A549 (cell line): Measurements from ENCODE around the gene OSR1. TPM values are rescaled to one million over a fixed set of nuclear protein-coding genes. Genes with fewer than 3 reads are reported as not detected.
"Not testable (repeated sequence)": the region's sequence is repeated elsewhere in the genome, so short reads cannot be mapped to it uniquely, and the experiment has no call there.

Source experiments
- ATAC-seq, 2 experiments: fragments of 200-7000 bp in 1 of 2; fragments of >200 bp in 1 of 2; cut with Nextera tagmentation in 1 of 2; cut with Tn5 transposase in 1 of 2; 3 replicates each; pipeline versions ENCODE4 v1.8.0 to v1.9.1; 2018 to 2020; ENCODE audit warnings: mild to moderate bottlenecking in 1 of 2, moderate library complexity in 1 of 2
- CTCF ChIA-PET: fragments of 300-600 bp; sonication (Branson Sonifier 250); formaldehyde crosslinking; extraction: SDS; loops from one replicate; lab custom pipeline; 2021; ENCODE audit warnings: antibody characterized with exemption, inconsistent platforms; lab: Yijun Ruan, JAX
- POLR2A ChIA-PET: fragments of 350-600 bp; formaldehyde crosslinking; extraction: SDS; loops from one replicate; lab custom pipeline; 2021; ENCODE audit warnings: antibody characterized with exemption, inconsistent platforms; lab: Yijun Ruan, JAX
- DNase-seq, 2 experiments: peaks; one replicate each; pipeline versions ENCODE4 v3.0.0 to v3.0.0-alpha.2; 2011 to 2016; ENCODE audit warnings: low read depth in 1 of 2, low spot score in 1 of 2
- FAIRE-seq: peaks from 2 replicates; lab custom pipeline; 2011; peaks lifted over from hg19 to GRCh38; lab: Jason Lieb, UNC
- H3K27ac ChIP-seq, 2 experiments: fragments of >200 bp; sonication (Bioruptor Twin); formaldehyde crosslinking; 3 replicates each; pipeline ENCODE4 v1.5.1; 2016 to 2017
- H3K4me1 ChIP-seq: fragments of >200 bp; sonication (Bioruptor Twin); formaldehyde crosslinking; 3 replicates; pipeline ENCODE4 v1.6.1; 2016
- H3K4me2 ChIP-seq: fragments of >200 bp; sonication (Bioruptor Twin); formaldehyde crosslinking; 3 replicates; pipeline ENCODE4 v1.6.1; 2016
- H3K4me3 ChIP-seq: fragments of >200 bp; sonication (Bioruptor Twin); formaldehyde crosslinking; 3 replicates; pipeline ENCODE4 v1.5.1; 2016
- H3K9me3 ChIP-seq: fragments of >200 bp; sonication (Bioruptor Twin); formaldehyde crosslinking; 3 replicates; pipeline ENCODE4 v1.6.1; 2016
- E2F6 ChIP-seq: IDR thresholded peaks from 2 replicates; pipeline ENCODE4 v1.6.1; 2012; ENCODE audit warnings: low read depth, borderline replicate concordance
- MAX ChIP-seq: IDR thresholded peaks from 2 replicates; pipeline ENCODE4 v1.6.1; 2012
- NFE2L2 ChIP-seq: fragments of 150-350 bp; conservative IDR thresholded peaks from 2 replicates; pipeline ENCODE4 v1.6.1; 2014; ENCODE audit warnings: low read length
- PHF8 ChIP-seq: fragments of 200-600 bp; sonication (generic); IDR thresholded peaks from 2 replicates; pipeline ENCODE4 v1.6.1; 2016; ENCODE audit warnings: low read depth, mild to moderate bottlenecking, antibody characterized with exemption, moderate library complexity, borderline replicate concordance
- WGBS: methylation state at CpG from one replicate; pipeline ENCODE4 v1.1.6; 2017; ENCODE audit errors: missing lambda C conversion rate; 5-methylcytosine and 5-hydroxymethylcytosine counted together
- polyA plus RNA-seq, 4 experiments: library from polyadenylated mRNA; depleted of rRNA in 3 of 4; stranded (reverse); fragments of >200 nt; fragmentation: RNase III in 1 of 4; extraction: RNeasy Plus Mini Kit Qiagen cat#74134 plus additional on column Dnase treatment in 1 of 4; gene quantifications; 2 replicates in 3 of 4; 3 replicates in 1 of 4; pipeline ENCODE4 v1.2.3, GENCODE V29; 2011 to 2017
- small RNA-seq, 6 experiments: library from RNA; depleted of rRNA; stranded (forward); fragments of <200 nt; gene quantifications; one replicate each; pipeline ENCODE3, GENCODE V24; 2012

Gene OSR1
- polyA plus RNA-seq, 2 of the 4 experiments (the other 2 are of a cell fraction), result 1.8 to 4.4 TPM

GRCh38 chr2:19306065-19306464 lies 52.4 kb downstream of the OSR1 start:
- peak overlapping the region; percentile 74 to 87 for H3K27ac ChIP-seq
- H3K4me2 ChIP-seq, result peak overlapping the region; percentile 55
- peaks cover 14% of the 10 kb centered on the region for H3K9me3 ChIP-seq
- FAIRE-seq, DNase-seq, H3K4me1 ChIP-seq, POLR2A ChIA-PET, CTCF ChIA-PET: not testable (repeated sequence)
- 0 out of 2 replicates have a peak, but pooled peaks have one; percentile 20 for TF ChIP-seq E2F6
- peak overlapping the region; percentile 51 for H3K4me3 ChIP-seq
- peak in 1 of 2 experiments; percentile 60; a peak in 3 of 6 replicates for ATAC-seq
- WGBS, result 5% methylated on average over 11 of the region's 18 CpGs

- Histone ChIP-seq H3K4me3 (peak overlapping the region; percentile 51), H3K27ac (peak overlapping the region; percentile 74 to 87), H3K4me2 (peak overlapping the region; percentile 55), H3K9me3 (peaks cover 14% of the 10 kb centered on the region)
- CTCF ChIA-PET, H3K4me1 ChIP-seq, POLR2A ChIA-PET, FAIRE-seq: not testable (repeated sequence)
- 3% methylated on average over 5 of the region's 15 CpGs for WGBS
- TF ChIP-seq MAX (peak; percentile 65), PHF8 (0 out of 2 replicates have a peak, but pooled peaks have one; percentile 25)
- TF ChIP-seq, all 56 proteins: peak for 2; not testable (repeated sequence) for 54
- DNase-seq (peak; percentile 22 to 66), ATAC-seq (peak; percentile 93 to 100)
Measured at GRCh38 chr2:19305400-19306055, 52.9 kb downstream of the OSR1 start.

- Histone ChIP-seq H3K4me2 (no peak overlapping the region), H3K27ac (no peak overlapping the region), H3K4me3 (no peak overlapping the region), H3K9me3 (peaks cover 12% of the 10 kb centered on the region), H3K4me1 (0 out of 3 replicates have a peak, but pooled peaks cover 5% of the 10 kb centered on the region)
- 71% methylated on average over 4 of the region's 4 CpGs for WGBS
- CTCF ChIA-PET, result no interaction called here
- ATAC-seq (no peak), FAIRE-seq (no peak), DNase-seq (no peak)
- TF ChIP-seq MAX, result no peak
- no peak for TF ChIP-seq NFE2L2
- POLR2A ChIA-PET, result interaction anchor here (1.2 kb wide), 1 partner anchor 46 kb away, joined by 3 read pairs; no protein-coding TSS in a partner anchor
Measured at GRCh38 chr2:19301706-19302105, 56.7 kb downstream of the OSR1 start.

Small RNAs within 50 kb of the gene (small RNA-seq; reads per million reads assigned to genes)
- gene MIR4757, result 0 to 9.3 (median 2.0) reads per million in 6 experiments
